A172 (cell line): Measurements from ENCODE around the gene KRTAP5-10. TPM values are rescaled to one million over a fixed set of nuclear protein-coding genes. Genes with fewer than 3 reads are reported as not detected.
"Not testable (repeated sequence)": the region's sequence is repeated elsewhere in the genome, so short reads cannot be mapped to it uniquely, and the experiment has no call there.

ENCODE experiments used
- DNase-seq: peaks from one replicate; pipeline ENCODE4 v3.0.0-alpha.2; 2015; ENCODE audit warnings: low spot score
- total RNA-seq: library from RNA; depleted of rRNA; stranded (reverse); fragments of >200 nt; shearing (Covaris generic); gene quantifications from 2 replicates; pipeline ENCODE4 v1.2.3, GENCODE V29; 2014

KRTAP5-10 gene
- total RNA-seq, 1 experiment from 2014 or later: not detected

DNA sequence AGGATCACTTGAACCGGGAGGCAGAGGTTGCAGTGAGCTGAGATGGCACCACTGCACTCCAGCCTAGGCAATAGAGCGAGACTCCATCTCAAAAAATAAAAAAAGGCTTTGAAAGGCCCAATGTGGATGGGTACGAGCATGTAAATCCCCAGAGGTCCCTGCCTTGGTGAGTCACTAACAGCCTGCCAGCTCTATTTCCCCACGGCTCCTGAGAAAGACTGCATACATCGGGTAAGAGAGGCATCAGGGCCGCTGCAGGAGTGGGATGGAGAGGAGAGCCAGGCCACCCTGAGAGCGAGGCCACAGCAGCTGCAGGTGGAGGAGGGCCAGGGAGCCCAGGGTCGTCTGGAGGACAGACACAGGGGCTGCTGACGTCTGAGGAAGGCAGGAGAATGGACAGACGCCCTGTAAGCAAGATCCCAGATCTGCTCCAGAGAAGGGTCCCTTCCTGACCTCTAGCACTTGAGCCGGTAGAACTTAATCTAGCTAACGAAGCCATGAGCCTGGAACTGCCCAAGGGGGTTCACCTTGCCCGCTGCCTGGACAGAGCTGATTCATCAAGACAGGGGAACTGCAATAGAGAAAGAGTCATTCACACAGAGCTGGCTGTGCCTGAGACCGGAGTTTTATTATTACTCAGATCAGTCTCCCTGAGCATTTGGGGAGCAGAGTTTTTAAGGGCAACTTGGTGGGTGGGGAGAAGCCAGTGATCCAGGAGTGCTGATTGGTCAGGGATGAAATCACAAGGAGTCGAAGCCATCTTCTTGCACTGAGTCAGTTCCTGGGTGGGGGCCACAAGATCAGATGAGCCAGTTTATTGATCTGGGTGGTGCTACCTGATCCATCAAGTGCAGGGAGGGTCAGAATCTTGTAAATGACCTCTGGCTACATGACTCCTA is 22.2 kb upstream of the KRTAP5-10 start:
- DNase-seq: no peak

DNA sequence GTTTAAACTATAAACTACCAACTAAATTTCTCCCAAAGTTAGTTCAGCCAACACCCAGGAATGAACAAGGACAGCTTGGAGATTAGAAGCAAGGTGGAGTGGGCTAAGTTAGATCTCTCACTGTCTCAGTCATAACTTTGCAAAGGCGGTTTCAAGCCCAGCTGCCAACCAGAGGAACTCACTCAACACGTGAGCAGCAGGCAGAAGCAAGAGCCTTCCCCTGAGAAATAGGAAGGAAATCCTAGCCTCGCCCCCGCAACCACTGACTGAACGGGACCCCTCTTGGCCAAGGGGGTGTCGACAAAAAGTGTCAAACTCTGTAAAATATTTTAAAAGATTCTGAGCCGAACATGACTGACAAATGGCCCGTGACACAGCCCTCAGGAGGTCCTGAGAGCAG is 21.5 kb upstream of the KRTAP5-10 start:
- no peak for DNase-seq

DNA sequence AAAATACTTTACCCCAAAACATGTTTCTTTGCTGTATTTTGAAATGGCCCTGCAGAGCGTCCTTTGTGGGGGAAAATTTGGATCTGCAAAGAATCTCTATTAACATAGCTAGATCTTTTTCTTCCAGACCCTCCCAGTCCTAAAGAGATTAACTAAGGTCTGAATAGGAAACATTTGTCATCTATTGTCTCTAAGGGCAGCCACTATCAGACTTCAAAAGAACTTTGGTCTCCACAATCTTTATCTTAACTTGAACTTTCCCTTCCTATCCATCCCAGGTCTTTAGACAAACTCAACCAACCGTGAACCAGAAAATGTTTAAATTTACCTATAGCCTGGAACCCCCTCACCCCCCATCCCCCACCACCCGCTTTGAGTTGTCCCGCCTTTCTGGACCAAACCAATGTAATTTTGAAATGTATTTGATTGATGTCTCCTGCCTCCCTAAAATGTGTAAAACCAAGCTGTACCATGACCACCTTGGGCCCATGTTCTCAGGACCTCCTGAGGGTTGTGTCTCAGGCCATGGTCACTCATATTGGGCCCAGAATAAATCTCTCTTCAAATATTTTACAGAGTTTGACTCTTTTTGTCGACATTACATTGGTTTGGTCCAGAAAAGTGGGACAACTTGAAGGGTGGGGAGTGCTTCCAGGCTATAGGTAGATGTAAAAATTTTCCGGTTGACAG is 20.7 kb upstream of the KRTAP5-10 start:
- no peak for DNase-seq

DNA sequence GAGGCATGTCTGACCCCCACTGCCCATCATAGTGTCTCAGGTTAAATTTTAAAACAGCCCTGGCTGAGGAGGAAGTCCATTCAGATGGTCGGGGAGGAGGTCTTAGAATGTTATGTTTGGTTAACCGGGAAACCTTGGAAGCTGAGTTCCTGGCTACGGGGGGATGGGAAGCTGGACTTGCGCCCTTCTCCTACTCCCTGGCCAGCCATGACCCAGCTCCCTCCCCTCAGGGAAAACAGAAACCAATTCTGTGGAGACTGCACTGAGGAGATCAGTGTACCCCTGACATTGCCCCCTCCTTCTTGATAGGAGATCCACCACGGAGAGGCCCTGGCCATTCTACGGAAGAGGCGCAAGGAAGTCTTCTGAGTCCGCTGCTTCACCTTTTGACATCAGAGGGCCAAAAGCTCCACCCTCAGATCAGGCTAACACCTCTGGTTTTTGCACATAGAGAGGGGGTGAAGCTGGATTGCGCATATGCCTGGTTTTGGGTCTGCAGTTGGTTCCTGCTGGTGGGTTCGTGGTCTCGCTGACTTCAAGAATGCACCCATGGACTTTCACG is 19.9 kb upstream of the KRTAP5-10 start:
- no peak for DNase-seq

DNA sequence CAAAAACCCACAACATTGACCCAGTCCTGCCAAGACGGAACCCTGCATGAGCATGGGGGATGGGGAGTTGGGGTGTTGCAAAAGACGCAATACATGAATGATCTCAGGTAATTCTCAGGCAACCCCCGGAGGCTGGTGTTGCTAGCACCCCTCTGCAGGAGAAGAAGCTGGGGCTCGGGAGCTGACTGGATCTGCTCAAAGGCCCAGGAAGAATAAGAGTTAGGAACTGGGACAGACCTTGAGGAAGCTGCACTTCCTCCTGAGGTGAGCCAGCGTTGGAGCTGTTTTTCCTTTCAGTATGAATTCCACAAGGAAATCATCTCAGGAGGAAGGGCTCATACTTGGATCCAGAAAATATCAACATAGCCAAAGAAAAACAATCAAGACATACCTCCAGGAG is 17.2 kb upstream of the KRTAP5-10 start, which contains the start of gene KRTAP5-9:
TSS of gene KRTAP5-9 (plus strand) at position 301 of the 400 bp plus-strand sequence. CDS start 238 bp downstream, outside the sequence.
- DNase-seq: no peak

DNA sequence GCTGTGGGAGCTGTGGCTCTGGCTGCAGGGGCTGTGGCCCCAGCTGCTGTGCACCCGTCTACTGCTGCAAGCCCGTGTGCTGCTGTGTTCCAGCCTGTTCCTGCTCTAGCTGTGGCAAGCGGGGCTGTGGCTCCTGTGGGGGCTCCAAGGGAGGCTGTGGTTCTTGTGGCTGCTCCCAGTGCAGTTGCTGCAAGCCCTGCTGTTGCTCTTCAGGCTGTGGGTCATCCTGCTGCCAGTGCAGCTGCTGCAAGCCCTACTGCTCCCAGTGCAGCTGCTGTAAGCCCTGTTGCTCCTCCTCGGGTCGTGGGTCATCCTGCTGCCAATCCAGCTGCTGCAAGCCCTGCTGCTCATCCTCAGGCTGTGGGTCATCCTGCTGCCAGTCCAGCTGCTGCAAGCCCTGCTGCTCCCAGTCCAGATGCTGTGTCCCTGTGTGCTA is 16.6 kb upstream of the KRTAP5-10 start:
- DNase-seq: no peak

DNA sequence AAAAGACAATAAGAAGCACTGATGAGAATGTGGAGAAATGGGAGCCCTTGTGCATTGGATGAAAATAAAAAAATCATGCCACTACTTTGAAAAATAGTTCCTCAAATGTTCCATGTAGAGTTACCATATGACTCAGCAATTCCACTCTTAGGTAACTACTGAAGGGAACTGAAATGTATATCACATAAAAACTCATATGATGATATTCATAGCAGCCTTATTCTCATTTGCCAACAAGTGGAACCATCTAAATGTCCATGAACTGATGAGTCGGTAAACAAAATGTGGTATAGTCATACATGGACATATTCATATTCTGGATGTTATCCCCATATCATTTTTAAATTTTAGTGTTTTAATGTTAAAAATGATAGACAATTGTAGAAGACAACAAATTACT is 13.7 kb upstream of the KRTAP5-10 start:
- DNase-seq: no peak

DNA sequence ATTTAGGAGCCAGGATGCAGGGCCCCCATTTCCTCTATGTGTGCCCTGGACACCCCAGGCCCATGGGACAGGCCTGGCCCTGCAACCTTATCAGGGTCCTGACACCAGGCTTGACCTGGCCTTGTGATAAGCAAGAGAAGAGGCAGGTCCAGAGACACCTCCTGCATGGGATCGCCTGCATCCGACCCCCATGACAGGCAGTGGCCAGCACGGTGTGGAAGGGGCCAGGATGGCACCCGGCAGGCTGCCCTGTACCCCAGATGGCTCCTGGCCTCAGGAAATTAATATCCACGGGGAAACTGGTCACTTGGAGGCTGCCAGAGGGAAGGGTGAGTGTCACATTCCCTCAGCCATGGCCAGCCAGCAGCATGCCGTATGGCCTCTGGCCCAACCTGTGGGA is 10.4 kb upstream of the KRTAP5-10 start:
- no peak for DNase-seq

DNA sequence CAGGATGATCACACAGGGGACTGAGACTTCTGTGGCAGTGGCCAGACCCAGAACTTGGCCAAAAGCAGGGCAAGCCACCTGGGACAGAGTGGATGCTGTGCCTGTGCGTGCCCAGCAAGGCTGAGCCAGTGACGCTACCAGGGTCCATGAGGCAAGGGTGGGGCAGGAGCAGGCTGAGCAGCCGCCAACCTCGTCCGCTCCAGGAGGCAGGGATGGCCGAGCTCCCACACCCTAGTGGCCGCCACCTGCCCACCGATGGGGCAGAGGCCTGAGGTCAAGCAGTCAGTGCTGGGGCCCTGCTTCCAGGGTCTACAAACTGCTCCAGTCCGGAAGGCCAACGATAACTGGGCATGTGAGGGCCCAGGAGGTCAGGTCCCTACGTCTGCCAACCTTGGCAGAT is 9.9 kb upstream of the KRTAP5-10 start:
- DNase-seq: no peak

DNA sequence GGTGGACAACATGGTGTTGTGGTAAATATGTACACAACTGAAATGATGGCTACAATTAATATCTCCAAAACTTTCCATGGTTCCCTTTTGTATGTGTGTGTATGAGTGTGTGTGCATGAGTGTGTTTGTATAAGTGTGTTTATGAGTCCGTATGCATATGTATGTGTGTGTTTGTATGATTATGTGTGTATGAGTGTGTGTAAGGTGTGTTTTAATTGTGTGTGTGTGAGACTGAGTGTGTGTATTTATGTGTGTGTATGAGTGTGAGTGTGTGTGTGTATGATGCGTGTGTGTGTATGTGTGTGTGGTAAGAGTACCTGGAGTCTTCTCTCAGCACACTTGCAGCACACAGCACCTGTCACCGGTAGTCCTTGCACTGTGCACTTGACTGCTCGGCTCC is 9.3 kb upstream of the KRTAP5-10 start:
- no peak for DNase-seq

DNA sequence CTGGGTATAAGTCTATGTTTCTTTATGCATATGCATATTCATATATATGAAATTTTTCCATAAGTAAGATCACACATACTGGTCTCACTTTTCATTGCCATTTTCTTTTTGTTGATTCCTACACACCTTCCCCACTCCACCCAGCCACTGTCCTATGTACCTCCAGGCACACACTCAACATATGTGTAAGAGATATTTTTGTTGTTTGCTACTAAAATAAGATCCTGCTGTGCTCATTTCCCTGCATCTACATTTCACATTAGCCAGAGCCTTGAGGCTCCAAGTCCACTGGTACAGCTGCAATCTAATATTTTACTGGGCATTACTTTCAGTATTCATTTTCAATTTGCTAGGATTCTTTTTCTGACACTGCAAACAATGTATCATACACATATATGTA is 8.1 kb upstream of the KRTAP5-10 start:
- DNase-seq: no peak

DNA sequence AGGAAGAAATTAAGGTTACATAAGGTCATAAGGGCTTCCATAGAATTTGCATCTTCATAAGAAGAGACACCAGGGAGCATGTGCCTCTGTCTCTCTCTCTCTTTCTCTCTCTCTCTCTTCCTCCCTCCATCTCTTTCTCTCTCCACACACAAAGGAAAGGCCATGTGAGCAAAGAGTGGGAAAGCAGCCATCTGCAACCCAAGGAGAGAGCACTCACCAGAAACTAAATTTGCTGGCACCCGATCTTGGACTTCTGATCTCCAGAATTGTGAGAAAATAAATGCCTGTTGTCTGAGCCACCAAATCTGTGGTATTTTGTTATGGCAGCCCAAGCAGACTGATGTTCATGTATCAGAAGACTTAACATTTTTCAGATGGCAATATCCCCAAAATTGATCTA is 6.4 kb upstream of the KRTAP5-10 start:
- DNase-seq: no peak

DNA sequence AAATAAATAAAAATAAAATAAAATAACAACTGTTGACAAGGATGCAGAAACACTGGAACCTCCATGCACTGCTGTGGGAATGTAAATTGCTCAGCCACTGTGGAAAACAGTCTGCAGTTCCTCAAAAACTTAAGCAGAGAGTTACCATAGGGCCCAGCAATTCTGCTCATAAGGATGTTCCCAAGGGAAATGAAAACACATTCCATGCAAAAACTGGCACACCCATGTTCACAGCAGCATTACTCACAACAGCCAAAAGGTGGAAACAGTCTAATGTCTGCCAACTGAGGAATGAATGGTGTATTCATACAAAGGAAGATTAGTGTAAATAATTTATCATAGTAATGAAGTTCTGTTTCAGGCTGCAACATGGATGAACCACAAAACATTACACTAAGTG is 3.2 kb upstream of the KRTAP5-10 start:
- no peak for DNase-seq

DNA sequence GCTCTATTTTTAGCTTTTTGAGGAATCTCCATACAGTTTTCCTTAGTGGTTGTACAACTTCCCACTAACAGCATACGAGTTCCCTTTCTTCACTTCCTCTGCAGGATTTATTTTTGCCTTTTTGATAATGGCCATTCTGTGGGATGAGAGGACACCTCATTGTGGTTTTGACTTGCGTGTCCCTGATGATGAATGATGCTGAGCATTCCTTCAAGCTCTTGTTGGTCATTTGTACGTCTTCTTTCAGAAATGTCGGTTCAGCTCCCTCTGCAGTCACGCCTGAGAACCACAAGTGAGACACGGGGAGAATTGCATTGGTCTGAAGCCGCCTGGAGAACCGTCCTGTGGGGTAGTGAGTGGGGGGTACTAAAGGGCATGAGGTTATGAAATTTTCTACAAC is 2.0 kb upstream of the KRTAP5-10 start:
- peak; percentile 82 for DNase-seq

DNA sequence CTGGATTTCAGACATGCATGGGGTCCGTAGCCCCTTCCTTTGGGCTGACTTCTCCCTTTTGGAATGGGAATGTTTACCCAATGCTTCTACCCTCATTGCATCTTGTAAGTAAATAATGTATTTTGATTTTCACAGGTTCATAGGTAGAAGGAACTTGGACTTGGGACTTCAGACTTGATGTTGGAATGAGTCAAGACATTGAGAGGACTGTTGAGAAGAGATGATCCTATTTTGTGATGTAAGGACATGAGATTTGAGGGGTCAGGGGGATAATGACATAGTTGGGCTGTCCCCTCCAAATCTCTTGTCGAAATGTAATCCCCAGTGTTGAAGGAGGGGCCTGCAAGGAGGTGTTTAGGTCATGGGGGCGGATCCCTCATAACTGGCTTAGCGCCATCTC is 933 bp upstream of the KRTAP5-10 start:
- DNase-seq: no peak

DNA sequence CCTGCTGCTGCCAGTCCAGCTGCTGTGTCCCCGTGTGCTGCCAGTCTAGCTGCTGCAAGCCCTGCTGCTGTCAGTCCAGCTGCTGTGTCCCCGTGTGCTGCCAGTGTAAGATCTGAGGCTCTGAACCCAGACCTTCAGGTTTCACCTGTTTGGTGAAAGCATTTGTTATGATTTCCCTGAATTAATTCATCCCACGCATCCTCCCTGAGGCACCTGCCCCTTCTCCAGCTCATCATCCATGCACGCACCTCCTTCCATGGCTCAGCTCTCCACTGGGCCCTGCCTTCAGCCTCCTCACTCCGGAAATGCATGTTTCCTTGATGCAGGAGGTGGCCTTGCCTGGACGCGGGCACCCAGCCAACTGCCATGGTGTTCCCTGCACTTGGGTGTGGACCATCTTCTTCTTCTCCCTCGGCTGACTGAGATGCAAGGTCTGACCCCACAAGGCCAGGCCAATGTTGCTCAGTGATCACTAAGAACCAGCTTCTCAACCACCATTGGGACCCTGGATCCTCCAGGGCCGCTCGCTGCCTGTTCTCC is 788 bp downstream of the KRTAP5-10 start:
- no peak for DNase-seq

DNA sequence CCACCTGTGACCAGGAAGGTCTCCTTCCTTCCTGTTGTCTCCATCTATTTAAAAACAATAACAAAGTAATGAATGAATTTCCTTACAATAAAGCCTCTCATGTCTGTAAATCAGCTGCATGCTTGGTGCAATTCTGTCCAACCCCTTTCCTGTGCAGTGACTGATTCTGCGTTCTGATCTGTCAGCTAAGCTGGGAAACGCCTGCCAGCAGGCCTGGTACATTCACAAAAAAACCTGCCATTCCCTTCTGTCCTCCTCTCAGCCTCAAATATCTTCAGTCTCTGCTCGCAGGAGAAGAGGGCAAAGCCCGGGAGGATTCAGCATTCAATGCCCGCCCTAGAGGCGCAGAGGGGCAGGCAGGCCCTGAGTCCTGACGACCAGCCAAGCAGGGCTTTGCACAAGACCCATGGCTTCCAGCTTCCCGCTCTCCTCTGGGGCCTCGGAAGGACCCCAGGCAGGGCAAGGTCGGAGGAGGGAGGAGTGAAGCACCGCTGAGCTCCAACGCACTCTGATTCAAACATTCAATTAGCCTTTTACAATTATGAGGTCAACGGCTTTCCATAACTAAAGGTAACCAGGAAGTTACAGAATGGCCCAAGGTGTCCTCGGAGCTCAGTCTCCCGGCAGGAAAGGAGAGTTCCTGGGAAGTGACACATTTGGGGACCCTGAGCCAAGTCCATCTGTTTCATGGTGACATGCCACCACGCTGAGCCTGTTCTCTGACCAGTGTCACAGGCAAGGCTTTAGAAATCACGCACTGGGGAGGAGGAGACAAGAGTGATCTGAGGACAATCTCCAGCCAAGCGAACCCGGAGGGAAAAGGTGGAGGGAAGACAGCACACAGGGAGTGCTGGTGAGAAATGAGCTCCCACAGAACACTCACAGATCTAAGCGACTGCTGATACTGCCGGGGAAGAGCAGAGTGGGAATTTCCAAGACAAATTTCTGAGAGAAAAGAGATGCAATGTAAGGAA is 1.6 kb downstream of the KRTAP5-10 start:
- not testable (repeated sequence) for DNase-seq

DNA sequence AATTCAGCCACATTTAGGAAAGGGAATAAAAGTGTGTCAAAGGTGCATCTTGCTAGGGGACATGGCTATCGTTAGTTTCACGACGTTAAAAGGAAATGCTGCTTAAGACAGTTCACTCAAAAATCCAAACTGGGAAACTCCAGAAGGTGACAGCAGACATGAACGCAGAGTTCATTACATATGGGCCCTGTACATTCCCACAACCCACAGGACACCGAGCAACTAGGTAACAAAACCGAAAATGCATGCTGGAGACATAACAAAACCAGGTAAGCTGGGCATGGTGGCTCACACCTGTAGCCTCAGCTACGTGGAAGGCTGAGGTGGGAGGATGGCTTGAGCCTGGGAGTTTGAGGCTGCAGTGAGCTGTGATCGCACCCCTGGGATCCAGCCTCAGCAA is 2.3 kb downstream of the KRTAP5-10 start:
- not testable (repeated sequence) for DNase-seq

DNA sequence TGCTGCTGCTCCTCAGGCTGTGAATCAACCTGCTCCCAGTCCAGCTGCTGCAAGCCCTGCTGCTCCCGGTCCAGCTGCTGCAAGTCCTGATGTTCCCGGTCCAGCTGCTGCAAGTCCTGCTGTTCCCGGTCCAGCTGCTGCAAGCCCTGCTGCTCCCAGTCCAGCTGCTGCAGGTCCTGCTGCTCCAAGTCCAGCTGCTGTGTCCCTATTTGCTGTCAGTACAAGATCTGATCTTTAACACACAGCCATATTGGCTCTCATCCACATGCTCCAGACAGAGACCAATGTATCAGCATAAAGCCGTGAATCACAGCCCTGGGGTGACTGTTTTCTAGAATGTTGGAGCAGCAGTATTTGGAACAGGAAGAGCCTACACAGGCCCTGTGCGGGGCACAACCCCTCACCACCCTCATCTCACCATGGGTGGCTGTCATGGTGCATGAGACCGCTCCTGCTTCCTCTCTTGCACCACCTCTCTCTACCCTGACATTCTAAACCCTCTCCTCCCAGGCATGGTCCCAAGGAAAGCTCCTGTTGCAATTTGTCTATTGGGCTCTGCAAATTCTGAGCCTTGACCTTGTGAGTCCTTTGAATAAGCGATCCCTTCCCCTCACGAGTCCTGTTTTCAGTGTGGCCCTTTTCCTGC is 3.5 kb downstream of the KRTAP5-10 start:
- DNase-seq: no peak

DNA sequence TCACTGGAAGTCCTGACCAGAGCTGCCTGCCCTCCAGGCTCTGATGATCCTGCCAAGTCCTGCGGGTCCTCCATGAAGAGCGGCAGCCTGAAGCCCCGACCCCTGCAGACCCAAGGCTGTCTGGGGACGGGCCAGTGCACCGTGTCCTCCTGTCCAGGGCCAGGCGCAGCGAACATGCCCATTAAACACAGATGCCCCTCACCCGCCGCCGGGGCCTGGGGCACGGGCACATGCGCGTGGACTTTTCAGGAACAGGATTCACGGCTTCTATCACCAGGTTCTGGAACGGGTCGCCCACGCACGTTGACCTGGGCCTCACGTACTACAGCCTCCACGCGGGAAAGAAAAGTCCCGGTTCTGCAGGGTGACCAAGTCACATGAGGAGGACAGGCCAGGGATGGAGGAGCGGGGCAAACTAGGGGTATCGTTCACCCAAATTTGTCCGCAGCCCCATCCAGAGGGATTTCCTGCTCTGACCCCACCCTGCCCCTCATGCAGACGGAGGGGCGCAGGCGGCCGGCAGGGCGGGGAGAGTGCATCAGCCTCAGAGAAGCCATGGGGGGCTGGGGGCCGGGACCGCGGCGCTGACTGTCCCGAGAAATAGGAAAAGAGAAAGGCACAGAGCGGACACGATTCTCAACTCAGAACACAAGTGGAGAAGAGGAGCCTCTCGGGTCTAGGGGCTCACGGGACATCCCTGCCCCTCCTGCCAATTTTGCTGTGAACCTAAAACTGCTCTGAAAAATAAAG is 5.9 kb downstream of the KRTAP5-10 start:
- not testable (repeated sequence) for DNase-seq
